Measurements from ENCODE around the gene NUP88. TPM values are rescaled to one million over a fixed set of nuclear protein-coding genes. Genes with fewer than 3 reads are reported as not detected.

Gene NUP88
- polyA plus RNA-seq, 1 donor from 2014 or later = 86.5 TPM

DNA sequence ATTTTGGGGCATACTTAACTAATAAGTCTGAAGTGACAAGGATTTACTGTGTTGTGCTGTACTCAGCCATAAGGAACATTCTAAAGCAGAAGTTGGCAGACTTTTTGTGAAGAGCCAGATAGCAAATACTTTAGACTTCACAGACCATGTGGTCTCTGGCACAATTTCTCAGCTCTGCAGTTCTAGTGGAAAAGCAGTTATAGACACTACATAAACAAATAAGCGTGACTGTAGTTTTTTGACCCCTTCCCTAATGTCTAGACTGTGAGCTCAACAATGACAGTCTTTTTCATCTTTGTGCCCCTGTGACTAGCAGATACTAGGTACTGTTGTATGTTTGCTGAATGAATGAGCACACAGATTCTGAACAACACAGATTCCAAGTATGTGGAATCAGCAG lies 5.4 kb upstream of the NUP88 start:
- peaks cover 5% of the 10 kb centered on the region for H3K36me3 ChIP-seq (ENCODE audit: insufficient read depth, low read length)
- H4K20me1 ChIP-seq (ENCODE audit: insufficient read depth) = no peaks in the 10 kb centered on the region
- H3K27ac ChIP-seq (ENCODE audit: low read length) = no peak overlapping the region
- H3K79me2 ChIP-seq (replicated peaks; ENCODE audit: insufficient read depth, low read length) = peaks cover 41% of the 10 kb centered on the region
- no peak overlapping the region for H3K4me3 ChIP-seq (ENCODE audit: low read length)
- H3K9me2 ChIP-seq (ENCODE audit: insufficient read depth, low read length) = no peaks in the 10 kb centered on the region
- TF ChIP-seq MXI1 (conservative IDR thresholded peaks at IDR 0.05; ENCODE audit: poor library complexity, severe bottlenecking) = no peak
- TF ChIP-seq, protein P1, sequence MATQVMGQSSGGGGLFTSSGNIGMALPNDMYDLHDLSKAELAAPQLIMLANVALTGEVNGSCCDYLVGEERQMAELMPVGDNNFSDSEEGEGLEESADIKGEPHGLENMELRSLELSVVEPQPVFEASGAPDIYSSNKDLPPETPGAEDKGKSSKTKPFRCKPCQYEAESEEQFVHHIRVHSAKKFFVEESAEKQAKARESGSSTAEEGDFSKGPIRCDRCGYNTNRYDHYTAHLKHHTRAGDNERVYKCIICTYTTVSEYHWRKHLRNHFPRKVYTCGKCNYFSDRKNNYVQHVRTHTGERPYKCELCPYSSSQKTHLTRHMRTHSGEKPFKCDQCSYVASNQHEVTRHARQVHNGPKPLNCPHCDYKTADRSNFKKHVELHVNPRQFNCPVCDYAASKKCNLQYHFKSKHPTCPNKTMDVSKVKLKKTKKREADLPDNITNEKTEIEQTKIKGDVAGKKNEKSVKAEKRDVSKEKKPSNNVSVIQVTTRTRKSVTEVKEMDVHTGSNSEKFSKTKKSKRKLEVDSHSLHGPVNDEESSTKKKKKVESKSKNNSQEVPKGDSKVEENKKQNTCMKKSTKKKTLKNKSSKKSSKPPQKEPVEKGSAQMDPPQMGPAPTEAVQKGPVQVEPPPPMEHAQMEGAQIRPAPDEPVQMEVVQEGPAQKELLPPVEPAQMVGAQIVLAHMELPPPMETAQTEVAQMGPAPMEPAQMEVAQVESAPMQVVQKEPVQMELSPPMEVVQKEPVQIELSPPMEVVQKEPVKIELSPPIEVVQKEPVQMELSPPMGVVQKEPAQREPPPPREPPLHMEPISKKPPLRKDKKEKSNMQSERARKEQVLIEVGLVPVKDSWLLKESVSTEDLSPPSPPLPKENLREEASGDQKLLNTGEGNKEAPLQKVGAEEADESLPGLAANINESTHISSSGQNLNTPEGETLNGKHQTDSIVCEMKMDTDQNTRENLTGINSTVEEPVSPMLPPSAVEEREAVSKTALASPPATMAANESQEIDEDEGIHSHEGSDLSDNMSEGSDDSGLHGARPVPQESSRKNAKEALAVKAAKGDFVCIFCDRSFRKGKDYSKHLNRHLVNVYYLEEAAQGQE (IDR thresholded peaks at IDR 0.05; ENCODE audit: borderline replicate concordance) = no peak
- TF ChIP-seq TAF1 (IDR thresholded peaks at IDR 0.05; ENCODE audit: low read depth) = no peak
- no peak for TF ChIP-seq SMC3 (conservative IDR thresholded peaks at IDR 0.05; ENCODE audit: poor library complexity)
- TF ChIP-seq EP300 (conservative IDR thresholded peaks at IDR 0.05; ENCODE audit: poor library complexity, severe bottlenecking) = no peak
- TF ChIP-seq, protein P2, sequence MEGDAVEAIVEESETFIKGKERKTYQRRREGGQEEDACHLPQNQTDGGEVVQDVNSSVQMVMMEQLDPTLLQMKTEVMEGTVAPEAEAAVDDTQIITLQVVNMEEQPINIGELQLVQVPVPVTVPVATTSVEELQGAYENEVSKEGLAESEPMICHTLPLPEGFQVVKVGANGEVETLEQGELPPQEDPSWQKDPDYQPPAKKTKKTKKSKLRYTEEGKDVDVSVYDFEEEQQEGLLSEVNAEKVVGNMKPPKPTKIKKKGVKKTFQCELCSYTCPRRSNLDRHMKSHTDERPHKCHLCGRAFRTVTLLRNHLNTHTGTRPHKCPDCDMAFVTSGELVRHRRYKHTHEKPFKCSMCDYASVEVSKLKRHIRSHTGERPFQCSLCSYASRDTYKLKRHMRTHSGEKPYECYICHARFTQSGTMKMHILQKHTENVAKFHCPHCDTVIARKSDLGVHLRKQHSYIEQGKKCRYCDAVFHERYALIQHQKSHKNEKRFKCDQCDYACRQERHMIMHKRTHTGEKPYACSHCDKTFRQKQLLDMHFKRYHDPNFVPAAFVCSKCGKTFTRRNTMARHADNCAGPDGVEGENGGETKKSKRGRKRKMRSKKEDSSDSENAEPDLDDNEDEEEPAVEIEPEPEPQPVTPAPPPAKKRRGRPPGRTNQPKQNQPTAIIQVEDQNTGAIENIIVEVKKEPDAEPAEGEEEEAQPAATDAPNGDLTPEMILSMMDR (IDR thresholded peaks at IDR 0.05; ENCODE audit: poor library complexity, severe bottlenecking) = no peak
- no peak for TF ChIP-seq RAD21 (conservative IDR thresholded peaks at IDR 0.05)
- no peak for TF ChIP-seq EZH2 (IDR thresholded peaks at IDR 0.05; ENCODE audit: borderline replicate concordance, insufficient read depth, low read length, poor library complexity, severe bottlenecking)
- no peak for TF ChIP-seq POLR2AphosphoS5 (IDR thresholded peaks at IDR 0.05)
- no peak overlapping the region for H2AFZ ChIP-seq (ENCODE audit: low read depth, low read length)
- H3K9ac ChIP-seq (ENCODE audit: low read length) = no peak overlapping the region
- H3K27me3 ChIP-seq (ENCODE audit: insufficient read depth, low read depth, low read length) = no peaks in the 10 kb centered on the region
- no peaks in the 10 kb centered on the region for H3K9me3 ChIP-seq (ENCODE audit: low read length)
- H3K4me2 ChIP-seq (ENCODE audit: low read length) = no peak overlapping the region
- no peaks in the 10 kb centered on the region for H3F3A ChIP-seq (ENCODE audit: insufficient read depth, low read length, poor library complexity, severe bottlenecking)

DNA sequence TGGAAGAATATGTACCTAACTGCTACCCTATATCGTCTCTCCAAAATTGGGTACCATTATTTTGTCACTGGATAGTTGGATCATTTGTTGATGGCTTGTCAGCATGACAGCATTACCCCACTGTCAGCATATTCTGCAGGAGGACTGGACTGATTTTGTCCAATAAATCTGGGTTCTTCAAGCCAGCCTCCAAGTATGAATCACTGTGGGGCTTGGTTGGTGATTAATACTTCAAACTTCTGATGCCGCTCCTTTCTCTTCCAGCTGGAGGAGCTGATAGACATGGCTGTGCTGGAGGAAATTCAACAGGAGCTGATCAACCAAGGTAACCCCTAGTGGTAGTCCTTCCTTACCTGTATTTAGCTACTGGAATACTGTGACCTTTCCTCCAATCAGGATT lies 3.0 kb upstream of the NUP88 start:
- Histone ChIP-seq H3K9ac (ENCODE audit: low read length) (no peak overlapping the region), H3F3A (ENCODE audit: insufficient read depth, low read length, poor library complexity, severe bottlenecking) (no peaks in the 10 kb centered on the region), H3K27me3 (ENCODE audit: insufficient read depth, low read depth, low read length) (no peaks in the 10 kb centered on the region), H3K9me2 (ENCODE audit: insufficient read depth, low read length) (no peaks in the 10 kb centered on the region), H3K4me2 (ENCODE audit: low read length) (no peak overlapping the region), H4K20me1 (ENCODE audit: insufficient read depth) (no peaks in the 10 kb centered on the region), H3K9me3 (ENCODE audit: low read length) (no peaks in the 10 kb centered on the region), H3K36me3 (ENCODE audit: insufficient read depth, low read length) (no peaks in the 10 kb centered on the region), H3K27ac (ENCODE audit: low read length) (no peak overlapping the region), H2AFZ (ENCODE audit: low read depth, low read length) (no peak overlapping the region), H3K4me3 (ENCODE audit: low read length) (no peak overlapping the region), H3K79me2 (replicated peaks; ENCODE audit: insufficient read depth, low read length) (peaks cover 52% of the 10 kb centered on the region)
- TF ChIP-seq EP300 (conservative IDR thresholded peaks at IDR 0.05; ENCODE audit: poor library complexity, severe bottlenecking) (no peak), RAD21 (conservative IDR thresholded peaks at IDR 0.05) (no peak), TAF1 (IDR thresholded peaks at IDR 0.05; ENCODE audit: low read depth) (no peak), EZH2 (IDR thresholded peaks at IDR 0.05; ENCODE audit: borderline replicate concordance, insufficient read depth, low read length, poor library complexity, severe bottlenecking) (no peak), POLR2AphosphoS5 (IDR thresholded peaks at IDR 0.05) (no peak), SMC3 (conservative IDR thresholded peaks at IDR 0.05; ENCODE audit: poor library complexity) (no peak), MXI1 (conservative IDR thresholded peaks at IDR 0.05; ENCODE audit: poor library complexity, severe bottlenecking) (no peak)
- TF ChIP-seq, protein P2 (IDR thresholded peaks at IDR 0.05; ENCODE audit: poor library complexity, severe bottlenecking) = no peak
- TF ChIP-seq, protein P1 (IDR thresholded peaks at IDR 0.05; ENCODE audit: borderline replicate concordance) = no peak
